WTC11 (cell line): ENCODE measurements around the gene C6orf120. TPM values are rescaled to one million over a fixed set of nuclear protein-coding genes. Genes with fewer than 3 reads are reported as not detected.

Source experiments
- ATF2 ChIP-seq: sonication (generic); formaldehyde crosslinking; IDR thresholded peaks from 2 replicates; pipeline ENCODE4 v1.8.1; 2022; ENCODE audit warnings: low read depth, missing genetic modification reagents, borderline replicate concordance
- FOXK1 ChIP-seq: sonication (generic); formaldehyde crosslinking; IDR thresholded peaks from 2 replicates; pipeline ENCODE4 v1.8.0; 2022; ENCODE audit warnings: mild to moderate bottlenecking, moderate library complexity, missing genetic modification reagents
- FOXP1 ChIP-seq: sonication (generic); formaldehyde crosslinking; IDR thresholded peaks from 2 replicates; pipeline ENCODE4 v1.8.0; 2022; ENCODE audit warnings: missing genetic modification reagents, mild to moderate bottlenecking, moderate library complexity, borderline replicate concordance
- HMGA2 ChIP-seq: fragments of 250-450 bp; sonication (Bioruptor Pico); IDR thresholded peaks from 2 replicates; pipeline ENCODE4 v1.4.0; 2021; ENCODE audit warnings: mild to moderate bottlenecking, moderate library complexity
- NFYB ChIP-seq: sonication (generic); formaldehyde crosslinking; conservative IDR thresholded peaks from 2 replicates; pipeline ENCODE4 v1.8.0; 2022; ENCODE audit warnings: low read depth, missing genetic modification reagents
- NR1H2 ChIP-seq: sonication (generic); formaldehyde crosslinking; IDR thresholded peaks from 2 replicates; pipeline ENCODE4 v1.9.0; 2021; ENCODE audit warnings: mild to moderate bottlenecking, moderate library complexity, missing genetic modification reagents
- PRRX2 ChIP-seq: fragments of 250-450 bp; sonication (Bioruptor Pico); IDR thresholded peaks from 2 replicates; pipeline ENCODE4 v1.8.0; 2021; ENCODE audit warnings: mild to moderate bottlenecking
- SOX15 ChIP-seq: fragments of 250-450 bp; sonication (Bioruptor Pico); IDR thresholded peaks from 2 replicates; pipeline ENCODE4 v1.9.0; 2021; ENCODE audit warnings: mild to moderate bottlenecking
- TP53 ChIP-seq: sonication (generic); formaldehyde crosslinking; IDR thresholded peaks from 2 replicates; pipeline ENCODE4 v1.8.1; 2023; ENCODE audit warnings: mild to moderate bottlenecking, missing genetic modification reagents
- ZBTB43 ChIP-seq: sonication (generic); formaldehyde crosslinking; IDR thresholded peaks from 2 replicates; pipeline ENCODE4 v1.8.1; 2023; ENCODE audit warnings: mild to moderate bottlenecking, missing genetic modification reagents
- ZNF138 ChIP-seq: sonication (generic); formaldehyde crosslinking; conservative IDR thresholded peaks from 2 replicates; pipeline ENCODE4 v1.8.1; 2022; ENCODE audit warnings: mild to moderate bottlenecking, moderate library complexity, missing genetic modification reagents
- total RNA-seq: library from RNA; stranded (reverse); gene quantifications from 3 replicates; pipeline ENCODE4 v1.2.3, GENCODE V29; 2021
- TF ChIP-seq, protein P1 (sequence below): sonication (generic); formaldehyde crosslinking; IDR thresholded peaks from 2 replicates; pipeline ENCODE4 v1.8.1; 2022; ENCODE audit warnings: low read depth, mild to moderate bottlenecking, moderate library complexity, missing genetic modification reagents, borderline replicate concordance
- TF ChIP-seq, protein P2 (sequence below): fragments of 250-450 bp; sonication (Bioruptor Pico); IDR thresholded peaks from 2 replicates; pipeline ENCODE4 v1.9.0; 2021; ENCODE audit warnings: mild to moderate bottlenecking, borderline replicate concordance
- TF ChIP-seq, protein P3 (sequence below): sonication (generic); formaldehyde crosslinking; conservative IDR thresholded peaks from 2 replicates; pipeline ENCODE4 v1.8.1; 2023; ENCODE audit warnings: mild to moderate bottlenecking, low read depth, missing genetic modification reagents, moderate library complexity
- TF ChIP-seq, protein P4 (sequence below): fragments of 250-450 bp; sonication (Bioruptor Pico); IDR thresholded peaks from 2 replicates; pipeline ENCODE4 v1.9.0; 2021; ENCODE audit warnings: mild to moderate bottlenecking
- TF ChIP-seq, protein P5 (sequence below): sonication (generic); formaldehyde crosslinking; IDR thresholded peaks from 2 replicates; pipeline ENCODE4 v1.8.0; 2022; ENCODE audit warnings: missing genetic modification reagents
- TF ChIP-seq, protein P6 (sequence below): fragments of 250-450 bp; sonication (Bioruptor Pico); IDR thresholded peaks from 2 replicates; pipeline ENCODE4 v1.9.0; 2021; ENCODE audit warnings: mild to moderate bottlenecking

Gene C6orf120
- total RNA-seq, 1 experiment from 2014 or later: 34.5 TPM

DNA sequence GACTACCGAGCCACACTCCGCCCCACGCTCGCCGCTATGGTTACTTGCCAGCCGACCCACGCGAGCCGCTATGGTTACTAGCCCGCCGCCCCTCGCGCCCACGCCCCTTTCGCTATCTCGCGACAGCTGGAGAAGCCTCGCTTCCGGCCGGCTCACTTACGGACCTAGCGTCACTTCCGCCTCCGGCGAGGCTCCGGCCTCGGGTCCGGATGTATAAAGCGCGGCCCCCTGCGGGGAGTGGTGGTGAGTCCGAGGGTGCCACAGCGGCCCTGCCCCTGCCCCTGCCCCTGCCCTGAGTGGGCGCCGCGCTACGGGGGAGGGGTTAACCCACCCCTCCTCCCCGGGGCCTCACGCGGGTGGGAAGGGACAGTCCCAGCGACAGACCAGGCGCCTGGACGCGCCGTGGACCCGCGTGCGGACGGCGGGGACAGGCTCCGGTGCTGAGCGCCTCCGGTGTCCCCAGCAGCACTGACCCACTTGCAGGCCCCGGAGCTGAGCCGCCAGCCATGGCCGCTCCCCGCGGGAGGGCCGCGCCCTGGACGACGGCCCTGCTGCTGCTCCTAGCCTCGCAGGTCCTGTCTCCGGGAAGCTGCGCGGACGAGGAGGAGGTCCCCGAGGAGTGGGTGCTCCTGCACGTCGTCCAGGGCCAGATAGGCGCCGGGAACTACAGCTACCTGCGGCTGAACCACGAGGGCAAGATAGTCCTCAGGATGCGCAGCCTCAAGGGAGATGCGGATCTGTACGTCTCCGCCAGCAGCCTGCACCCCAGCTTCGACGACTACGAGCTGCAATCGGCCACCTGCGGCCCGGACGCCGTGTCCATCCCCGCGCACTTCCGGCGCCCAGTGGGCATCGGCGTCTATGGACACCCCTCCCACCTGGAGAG is at the start of gene C6orf120, which contains the start of gene WDR27 (continued):
- TF ChIP-seq, protein P1, sequence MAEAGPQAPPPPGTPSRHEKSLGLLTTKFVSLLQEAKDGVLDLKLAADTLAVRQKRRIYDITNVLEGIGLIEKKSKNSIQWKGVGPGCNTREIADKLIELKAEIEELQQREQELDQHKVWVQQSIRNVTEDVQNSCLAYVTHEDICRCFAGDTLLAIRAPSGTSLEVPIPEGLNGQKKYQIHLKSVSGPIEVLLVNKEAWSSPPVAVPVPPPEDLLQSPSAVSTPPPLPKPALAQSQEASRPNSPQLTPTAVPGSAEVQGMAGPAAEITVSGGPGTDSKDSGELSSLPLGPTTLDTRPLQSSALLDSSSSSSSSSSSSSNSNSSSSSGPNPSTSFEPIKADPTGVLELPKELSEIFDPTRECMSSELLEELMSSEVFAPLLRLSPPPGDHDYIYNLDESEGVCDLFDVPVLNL: no peak
- TF ChIP-seq, protein P2, sequence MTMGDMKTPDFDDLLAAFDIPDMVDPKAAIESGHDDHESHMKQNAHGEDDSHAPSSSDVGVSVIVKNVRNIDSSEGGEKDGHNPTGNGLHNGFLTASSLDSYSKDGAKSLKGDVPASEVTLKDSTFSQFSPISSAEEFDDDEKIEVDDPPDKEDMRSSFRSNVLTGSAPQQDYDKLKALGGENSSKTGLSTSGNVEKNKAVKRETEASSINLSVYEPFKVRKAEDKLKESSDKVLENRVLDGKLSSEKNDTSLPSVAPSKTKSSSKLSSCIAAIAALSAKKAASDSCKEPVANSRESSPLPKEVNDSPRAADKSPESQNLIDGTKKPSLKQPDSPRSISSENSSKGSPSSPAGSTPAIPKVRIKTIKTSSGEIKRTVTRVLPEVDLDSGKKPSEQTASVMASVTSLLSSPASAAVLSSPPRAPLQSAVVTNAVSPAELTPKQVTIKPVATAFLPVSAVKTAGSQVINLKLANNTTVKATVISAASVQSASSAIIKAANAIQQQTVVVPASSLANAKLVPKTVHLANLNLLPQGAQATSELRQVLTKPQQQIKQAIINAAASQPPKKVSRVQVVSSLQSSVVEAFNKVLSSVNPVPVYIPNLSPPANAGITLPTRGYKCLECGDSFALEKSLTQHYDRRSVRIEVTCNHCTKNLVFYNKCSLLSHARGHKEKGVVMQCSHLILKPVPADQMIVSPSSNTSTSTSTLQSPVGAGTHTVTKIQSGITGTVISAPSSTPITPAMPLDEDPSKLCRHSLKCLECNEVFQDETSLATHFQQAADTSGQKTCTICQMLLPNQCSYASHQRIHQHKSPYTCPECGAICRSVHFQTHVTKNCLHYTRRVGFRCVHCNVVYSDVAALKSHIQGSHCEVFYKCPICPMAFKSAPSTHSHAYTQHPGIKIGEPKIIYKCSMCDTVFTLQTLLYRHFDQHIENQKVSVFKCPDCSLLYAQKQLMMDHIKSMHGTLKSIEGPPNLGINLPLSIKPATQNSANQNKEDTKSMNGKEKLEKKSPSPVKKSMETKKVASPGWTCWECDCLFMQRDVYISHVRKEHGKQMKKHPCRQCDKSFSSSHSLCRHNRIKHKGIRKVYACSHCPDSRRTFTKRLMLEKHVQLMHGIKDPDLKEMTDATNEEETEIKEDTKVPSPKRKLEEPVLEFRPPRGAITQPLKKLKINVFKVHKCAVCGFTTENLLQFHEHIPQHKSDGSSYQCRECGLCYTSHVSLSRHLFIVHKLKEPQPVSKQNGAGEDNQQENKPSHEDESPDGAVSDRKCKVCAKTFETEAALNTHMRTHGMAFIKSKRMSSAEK (CRISPR knock-in tag): no peak
- no peak for TF ChIP-seq ZNF138 (CRISPR knock-in tag)
- TF ChIP-seq TP53 (CRISPR knock-in tag): no peak
- TF ChIP-seq, protein P3, sequence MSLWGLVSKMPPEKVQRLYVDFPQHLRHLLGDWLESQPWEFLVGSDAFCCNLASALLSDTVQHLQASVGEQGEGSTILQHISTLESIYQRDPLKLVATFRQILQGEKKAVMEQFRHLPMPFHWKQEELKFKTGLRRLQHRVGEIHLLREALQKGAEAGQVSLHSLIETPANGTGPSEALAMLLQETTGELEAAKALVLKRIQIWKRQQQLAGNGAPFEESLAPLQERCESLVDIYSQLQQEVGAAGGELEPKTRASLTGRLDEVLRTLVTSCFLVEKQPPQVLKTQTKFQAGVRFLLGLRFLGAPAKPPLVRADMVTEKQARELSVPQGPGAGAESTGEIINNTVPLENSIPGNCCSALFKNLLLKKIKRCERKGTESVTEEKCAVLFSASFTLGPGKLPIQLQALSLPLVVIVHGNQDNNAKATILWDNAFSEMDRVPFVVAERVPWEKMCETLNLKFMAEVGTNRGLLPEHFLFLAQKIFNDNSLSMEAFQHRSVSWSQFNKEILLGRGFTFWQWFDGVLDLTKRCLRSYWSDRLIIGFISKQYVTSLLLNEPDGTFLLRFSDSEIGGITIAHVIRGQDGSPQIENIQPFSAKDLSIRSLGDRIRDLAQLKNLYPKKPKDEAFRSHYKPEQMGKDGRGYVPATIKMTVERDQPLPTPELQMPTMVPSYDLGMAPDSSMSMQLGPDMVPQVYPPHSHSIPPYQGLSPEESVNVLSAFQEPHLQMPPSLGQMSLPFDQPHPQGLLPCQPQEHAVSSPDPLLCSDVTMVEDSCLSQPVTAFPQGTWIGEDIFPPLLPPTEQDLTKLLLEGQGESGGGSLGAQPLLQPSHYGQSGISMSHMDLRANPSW: no peak
- TF ChIP-seq NR1H2: no peak
- TF ChIP-seq HMGA2 (CRISPR knock-in tag): no peak
- TF ChIP-seq, protein P4, sequence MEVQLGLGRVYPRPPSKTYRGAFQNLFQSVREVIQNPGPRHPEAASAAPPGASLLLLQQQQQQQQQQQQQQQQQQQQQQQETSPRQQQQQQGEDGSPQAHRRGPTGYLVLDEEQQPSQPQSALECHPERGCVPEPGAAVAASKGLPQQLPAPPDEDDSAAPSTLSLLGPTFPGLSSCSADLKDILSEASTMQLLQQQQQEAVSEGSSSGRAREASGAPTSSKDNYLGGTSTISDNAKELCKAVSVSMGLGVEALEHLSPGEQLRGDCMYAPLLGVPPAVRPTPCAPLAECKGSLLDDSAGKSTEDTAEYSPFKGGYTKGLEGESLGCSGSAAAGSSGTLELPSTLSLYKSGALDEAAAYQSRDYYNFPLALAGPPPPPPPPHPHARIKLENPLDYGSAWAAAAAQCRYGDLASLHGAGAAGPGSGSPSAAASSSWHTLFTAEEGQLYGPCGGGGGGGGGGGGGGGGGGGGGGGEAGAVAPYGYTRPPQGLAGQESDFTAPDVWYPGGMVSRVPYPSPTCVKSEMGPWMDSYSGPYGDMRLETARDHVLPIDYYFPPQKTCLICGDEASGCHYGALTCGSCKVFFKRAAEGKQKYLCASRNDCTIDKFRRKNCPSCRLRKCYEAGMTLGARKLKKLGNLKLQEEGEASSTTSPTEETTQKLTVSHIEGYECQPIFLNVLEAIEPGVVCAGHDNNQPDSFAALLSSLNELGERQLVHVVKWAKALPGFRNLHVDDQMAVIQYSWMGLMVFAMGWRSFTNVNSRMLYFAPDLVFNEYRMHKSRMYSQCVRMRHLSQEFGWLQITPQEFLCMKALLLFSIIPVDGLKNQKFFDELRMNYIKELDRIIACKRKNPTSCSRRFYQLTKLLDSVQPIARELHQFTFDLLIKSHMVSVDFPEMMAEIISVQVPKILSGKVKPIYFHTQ (CRISPR knock-in tag): no peak
- TF ChIP-seq, protein P5, sequence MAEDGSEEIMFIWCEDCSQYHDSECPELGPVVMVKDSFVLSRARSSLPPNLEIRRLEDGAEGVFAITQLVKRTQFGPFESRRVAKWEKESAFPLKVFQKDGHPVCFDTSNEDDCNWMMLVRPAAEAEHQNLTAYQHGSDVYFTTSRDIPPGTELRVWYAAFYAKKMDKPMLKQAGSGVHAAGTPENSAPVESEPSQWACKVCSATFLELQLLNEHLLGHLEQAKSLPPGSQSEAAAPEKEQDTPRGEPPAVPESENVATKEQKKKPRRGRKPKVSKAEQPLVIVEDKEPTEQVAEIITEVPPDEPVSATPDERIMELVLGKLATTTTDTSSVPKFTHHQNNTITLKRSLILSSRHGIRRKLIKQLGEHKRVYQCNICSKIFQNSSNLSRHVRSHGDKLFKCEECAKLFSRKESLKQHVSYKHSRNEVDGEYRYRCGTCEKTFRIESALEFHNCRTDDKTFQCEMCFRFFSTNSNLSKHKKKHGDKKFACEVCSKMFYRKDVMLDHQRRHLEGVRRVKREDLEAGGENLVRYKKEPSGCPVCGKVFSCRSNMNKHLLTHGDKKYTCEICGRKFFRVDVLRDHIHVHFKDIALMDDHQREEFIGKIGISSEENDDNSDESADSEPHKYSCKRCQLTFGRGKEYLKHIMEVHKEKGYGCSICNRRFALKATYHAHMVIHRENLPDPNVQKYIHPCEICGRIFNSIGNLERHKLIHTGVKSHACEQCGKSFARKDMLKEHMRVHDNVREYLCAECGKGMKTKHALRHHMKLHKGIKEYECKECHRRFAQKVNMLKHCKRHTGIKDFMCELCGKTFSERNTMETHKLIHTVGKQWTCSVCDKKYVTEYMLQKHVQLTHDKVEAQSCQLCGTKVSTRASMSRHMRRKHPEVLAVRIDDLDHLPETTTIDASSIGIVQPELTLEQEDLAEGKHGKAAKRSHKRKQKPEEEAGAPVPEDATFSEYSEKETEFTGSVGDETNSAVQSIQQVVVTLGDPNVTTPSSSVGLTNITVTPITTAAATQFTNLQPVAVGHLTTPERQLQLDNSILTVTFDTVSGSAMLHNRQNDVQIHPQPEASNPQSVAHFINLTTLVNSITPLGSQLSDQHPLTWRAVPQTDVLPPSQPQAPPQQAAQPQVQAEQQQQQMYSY (CRISPR knock-in tag): no peak
- TF ChIP-seq ZBTB43 (CRISPR knock-in tag): no peak; the same call in 1 of the 2 replicates
- TF ChIP-seq, protein P6, sequence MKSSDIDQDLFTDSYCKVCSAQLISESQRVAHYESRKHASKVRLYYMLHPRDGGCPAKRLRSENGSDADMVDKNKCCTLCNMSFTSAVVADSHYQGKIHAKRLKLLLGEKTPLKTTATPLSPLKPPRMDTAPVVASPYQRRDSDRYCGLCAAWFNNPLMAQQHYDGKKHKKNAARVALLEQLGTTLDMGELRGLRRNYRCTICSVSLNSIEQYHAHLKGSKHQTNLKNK (CRISPR knock-in tag): no peak
- 0 out of 2 replicates have a peak, but pooled peaks have one; percentile 32 for TF ChIP-seq ATF2 (CRISPR knock-in tag)
- TF ChIP-seq FOXK1 (CRISPR knock-in tag): peak; percentile 75
- peak; percentile 1; the same call in 1 of the 2 replicates for TF ChIP-seq FOXP1 (CRISPR knock-in tag)
- TF ChIP-seq PRRX2 (CRISPR knock-in tag): no peak
- TF ChIP-seq SOX15 (CRISPR knock-in tag): no peak
- no peak; the same call in 1 of the 2 replicates for TF ChIP-seq NFYB (CRISPR knock-in tag)
